Endothelial cell of umbilical vein (primary cell): ENCODE results near the gene M1AP.

Source experiments
- EZH2 ChIP-seq: IDR thresholded peaks from 2 replicates; pipeline ENCODE4 v1.6.1; 2012; ENCODE audit warnings: borderline replicate concordance, low read depth, mild to moderate bottlenecking, moderate library complexity, low read length, inconsistent platforms; ENCODE audit not compliant: severe bottlenecking
- FOS ChIP-seq: IDR thresholded peaks from 2 replicates; pipeline ENCODE4 v1.6.1; 2011; ENCODE audit warnings: mild to moderate bottlenecking, low read length, moderate library complexity, borderline replicate concordance; ENCODE audit not compliant: insufficient read depth
- GATA2 ChIP-seq: IDR thresholded peaks from 2 replicates; pipeline ENCODE4 v1.7.0; 2011; ENCODE audit warnings: low read depth, mild to moderate bottlenecking, moderate library complexity, mixed read lengths, low read length; ENCODE audit not compliant: insufficient read length, insufficient read depth
- JUN ChIP-seq: IDR thresholded peaks from 2 replicates; pipeline ENCODE4 v1.6.1; 2011; ENCODE audit warnings: borderline replicate concordance, low read depth; ENCODE audit not compliant: insufficient read length, insufficient read depth
- POLR2A ChIP-seq: IDR thresholded peaks from 2 replicates; pipeline ENCODE4 v1.6.1; 2012; ENCODE audit warnings: low read depth, mild to moderate bottlenecking, control low read depth, low read length
- POLR2AphosphoS5 ChIP-seq: IDR thresholded peaks from 2 replicates; pipeline ENCODE4 v1.6.1; 2012; ENCODE audit warnings: low read depth, mild to moderate bottlenecking, control low read depth, low read length, moderate library complexity; ENCODE audit not compliant: insufficient read depth
- TF ChIP-seq, protein P1 (sequence below), 2 donors: IDR thresholded peaks; 1 replicate in 1 of 2; 2 replicates in 1 of 2; pipeline ENCODE4 v1.5.1; 2011; ENCODE audit warnings: low read length in 2 of 2, mild to moderate bottlenecking in 2 of 2, moderate library complexity in 2 of 2, control low read depth in 1 of 2, inconsistent platforms in 1 of 2, low read depth in 1 of 2; ENCODE audit not compliant: insufficient read depth in 1 of 2; ENCODE audit errors: extremely low read depth in 1 of 2
- TF ChIP-seq, protein P2 (sequence below): IDR thresholded peaks from 2 replicates; pipeline ENCODE4 v1.6.1; 2011; ENCODE audit not compliant: insufficient read depth, insufficient read length

DNA sequence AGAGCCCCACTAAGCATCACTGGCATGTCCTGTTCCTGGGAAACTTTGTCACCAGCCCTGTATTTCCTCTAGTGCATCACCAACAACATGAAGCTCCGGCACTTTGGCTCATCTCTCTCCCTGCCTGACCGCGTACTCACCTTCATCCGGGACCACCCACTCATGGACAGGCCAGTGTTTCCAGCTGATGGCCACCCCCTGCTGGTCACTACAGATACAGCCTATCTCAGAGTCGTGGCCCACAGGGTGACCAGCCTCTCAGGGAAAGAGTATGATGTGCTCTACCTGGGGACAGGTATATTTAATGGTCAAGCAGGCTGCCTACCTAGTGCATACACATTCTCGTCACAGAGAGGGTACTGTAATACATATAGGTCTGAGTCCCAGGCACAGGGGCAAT is 27.0 kb upstream of the M1AP start:
- TF ChIP-seq, protein P1, sequence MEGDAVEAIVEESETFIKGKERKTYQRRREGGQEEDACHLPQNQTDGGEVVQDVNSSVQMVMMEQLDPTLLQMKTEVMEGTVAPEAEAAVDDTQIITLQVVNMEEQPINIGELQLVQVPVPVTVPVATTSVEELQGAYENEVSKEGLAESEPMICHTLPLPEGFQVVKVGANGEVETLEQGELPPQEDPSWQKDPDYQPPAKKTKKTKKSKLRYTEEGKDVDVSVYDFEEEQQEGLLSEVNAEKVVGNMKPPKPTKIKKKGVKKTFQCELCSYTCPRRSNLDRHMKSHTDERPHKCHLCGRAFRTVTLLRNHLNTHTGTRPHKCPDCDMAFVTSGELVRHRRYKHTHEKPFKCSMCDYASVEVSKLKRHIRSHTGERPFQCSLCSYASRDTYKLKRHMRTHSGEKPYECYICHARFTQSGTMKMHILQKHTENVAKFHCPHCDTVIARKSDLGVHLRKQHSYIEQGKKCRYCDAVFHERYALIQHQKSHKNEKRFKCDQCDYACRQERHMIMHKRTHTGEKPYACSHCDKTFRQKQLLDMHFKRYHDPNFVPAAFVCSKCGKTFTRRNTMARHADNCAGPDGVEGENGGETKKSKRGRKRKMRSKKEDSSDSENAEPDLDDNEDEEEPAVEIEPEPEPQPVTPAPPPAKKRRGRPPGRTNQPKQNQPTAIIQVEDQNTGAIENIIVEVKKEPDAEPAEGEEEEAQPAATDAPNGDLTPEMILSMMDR (IDR thresholded peaks at IDR 0.05; ENCODE audit: extremely low read depth in 1 of 2, insufficient read depth in 1 of 2, low read depth in 1 of 2, low read length in 2 of 2): no peak
- TF ChIP-seq, protein P2, sequence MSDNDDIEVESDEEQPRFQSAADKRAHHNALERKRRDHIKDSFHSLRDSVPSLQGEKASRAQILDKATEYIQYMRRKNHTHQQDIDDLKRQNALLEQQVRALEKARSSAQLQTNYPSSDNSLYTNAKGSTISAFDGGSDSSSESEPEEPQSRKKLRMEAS: no peak
- TF ChIP-seq POLR2A: no peak
- no peak for TF ChIP-seq POLR2AphosphoS5
- TF ChIP-seq EZH2: no peak
- no peak for TF ChIP-seq FOS
- no peak for TF ChIP-seq GATA2
- TF ChIP-seq JUN: no peak
